ENCODE results near the gene XRRA1. TPM values are rescaled to one million over a fixed set of nuclear protein-coding genes. Genes with fewer than 3 reads are reported as not detected.

Gene XRRA1
- total RNA-seq, 1 donor from 2014 or later = 9.6 TPM

DNA sequence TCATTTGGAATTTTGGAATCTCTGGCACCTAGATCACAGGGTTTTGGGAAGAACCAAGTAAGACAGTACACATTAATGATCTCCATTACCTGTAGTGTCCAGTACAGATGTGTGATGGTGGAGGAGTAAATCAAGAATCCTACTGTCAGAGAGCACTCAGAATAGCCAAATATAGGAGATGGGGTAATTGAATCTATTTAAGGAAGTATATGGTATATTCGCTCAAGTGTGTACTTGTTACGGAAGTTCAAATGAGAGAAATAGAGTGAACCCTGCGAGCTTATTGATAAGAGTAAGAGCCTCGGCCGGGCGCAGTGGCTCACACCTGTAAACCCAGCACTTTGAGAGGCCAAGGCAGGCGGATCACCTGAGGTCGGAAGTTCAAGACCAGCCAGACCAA is 2.3 kb upstream of the XRRA1 start:
- Histone ChIP-seq H3K9me3 (no peaks in the 10 kb centered on the region), H3K36me3 (no peaks in the 10 kb centered on the region), H3K27ac (no peak overlapping the region), H3K4me3 (no peak overlapping the region), H3K4me1 (peaks cover 43% of the 10 kb centered on the region), H3K27me3 (no peaks in the 10 kb centered on the region)
- intact Hi-C loops (cut with DNase I) = no loop called here
- DNase-seq (ENCODE audit: extremely low spot score in 2 of 2) = no peak
- TF ChIP-seq, protein P1, sequence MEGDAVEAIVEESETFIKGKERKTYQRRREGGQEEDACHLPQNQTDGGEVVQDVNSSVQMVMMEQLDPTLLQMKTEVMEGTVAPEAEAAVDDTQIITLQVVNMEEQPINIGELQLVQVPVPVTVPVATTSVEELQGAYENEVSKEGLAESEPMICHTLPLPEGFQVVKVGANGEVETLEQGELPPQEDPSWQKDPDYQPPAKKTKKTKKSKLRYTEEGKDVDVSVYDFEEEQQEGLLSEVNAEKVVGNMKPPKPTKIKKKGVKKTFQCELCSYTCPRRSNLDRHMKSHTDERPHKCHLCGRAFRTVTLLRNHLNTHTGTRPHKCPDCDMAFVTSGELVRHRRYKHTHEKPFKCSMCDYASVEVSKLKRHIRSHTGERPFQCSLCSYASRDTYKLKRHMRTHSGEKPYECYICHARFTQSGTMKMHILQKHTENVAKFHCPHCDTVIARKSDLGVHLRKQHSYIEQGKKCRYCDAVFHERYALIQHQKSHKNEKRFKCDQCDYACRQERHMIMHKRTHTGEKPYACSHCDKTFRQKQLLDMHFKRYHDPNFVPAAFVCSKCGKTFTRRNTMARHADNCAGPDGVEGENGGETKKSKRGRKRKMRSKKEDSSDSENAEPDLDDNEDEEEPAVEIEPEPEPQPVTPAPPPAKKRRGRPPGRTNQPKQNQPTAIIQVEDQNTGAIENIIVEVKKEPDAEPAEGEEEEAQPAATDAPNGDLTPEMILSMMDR (IDR thresholded peaks at IDR 0.05) = no peak
- no peak for TF ChIP-seq POLR2A (IDR thresholded peaks at IDR 0.05)
- no peak for TF ChIP-seq POLR2AphosphoS5 (IDR thresholded peaks at IDR 0.05; ENCODE audit: insufficient read depth in 1 of 2, low read depth in 1 of 2)

DNA sequence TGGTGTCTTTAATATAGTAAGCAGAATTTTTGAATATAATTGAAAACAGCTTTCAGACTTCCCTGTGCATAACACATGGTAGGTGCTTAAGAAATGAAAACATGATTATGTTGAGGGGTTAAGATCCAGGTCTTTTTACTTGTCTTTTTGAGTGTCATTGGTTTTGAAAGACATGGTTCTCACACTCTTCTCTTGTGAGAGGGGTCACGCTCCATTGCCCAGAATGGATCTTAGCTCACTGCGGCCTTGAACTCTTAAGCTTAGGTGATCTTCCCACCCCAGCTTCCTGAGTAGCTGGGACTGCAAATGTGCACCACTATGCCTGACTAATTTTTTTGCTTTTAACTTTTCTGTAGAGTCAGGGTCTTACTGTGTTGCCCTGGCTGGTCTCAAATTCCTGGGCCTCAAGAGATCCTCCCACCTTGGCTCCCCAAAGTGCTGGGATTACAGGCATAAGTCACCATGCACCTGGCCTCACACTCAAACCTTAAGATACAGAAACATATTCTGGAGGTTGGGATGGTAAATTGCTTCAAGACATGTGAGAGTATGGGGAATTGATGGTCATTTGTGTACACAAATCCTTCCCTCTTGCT is 1.6 kb upstream of the XRRA1 start:
- no peak for DNase-seq (ENCODE audit: extremely low spot score in 2 of 2)
- Histone ChIP-seq H3K27me3 (no peaks in the 10 kb centered on the region), H3K9me3 (no peaks in the 10 kb centered on the region), H3K27ac (no peak overlapping the region), H3K36me3 (no peaks in the 10 kb centered on the region), H3K4me1 (peaks cover 38% of the 10 kb centered on the region), H3K4me3 (peak overlapping the region; percentile 73 to 74)
- intact Hi-C loops (cut with DNase I) = no loop called here
- TF ChIP-seq, protein P1 (IDR thresholded peaks at IDR 0.05) = no peak
- TF ChIP-seq POLR2A (IDR thresholded peaks at IDR 0.05) = no peak
- no peak for TF ChIP-seq POLR2AphosphoS5 (IDR thresholded peaks at IDR 0.05; ENCODE audit: insufficient read depth in 1 of 2, low read depth in 1 of 2)

DNA sequence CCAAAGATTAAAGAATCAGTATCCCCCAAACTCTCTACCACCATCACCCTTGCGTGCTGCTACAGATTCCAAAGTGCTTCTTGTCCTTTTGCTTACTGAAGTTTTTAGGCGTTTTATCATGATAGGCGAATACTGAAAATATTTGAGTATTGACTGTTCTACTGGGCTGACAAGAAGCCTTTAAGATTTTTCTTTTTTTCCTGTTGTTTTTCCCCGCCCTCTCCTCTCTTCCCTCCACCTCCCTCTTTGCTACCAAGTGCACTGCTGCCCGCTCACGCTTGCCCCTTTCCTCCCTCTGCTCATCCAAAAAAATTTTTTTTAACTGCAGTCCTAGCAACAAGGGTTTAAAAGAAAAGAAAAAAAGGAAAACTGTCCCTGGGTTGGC is 854 bp upstream of the XRRA1 start:
- H3K27me3 ChIP-seq = no peaks in the 10 kb centered on the region
- H3K36me3 ChIP-seq = no peaks in the 10 kb centered on the region
- no peaks in the 10 kb centered on the region for H3K9me3 ChIP-seq
- intact Hi-C loops (cut with DNase I) = loop anchor here (10.0 kb wide), 1 partner anchor 295 kb away; the partner anchor contains the start of gene TPBGL
- peak overlapping the region; percentile 81 for H3K27ac ChIP-seq
- DNase-seq (ENCODE audit: extremely low spot score in 2 of 2) = no peak
- TF ChIP-seq POLR2AphosphoS5 (IDR thresholded peaks at IDR 0.05; ENCODE audit: insufficient read depth in 1 of 2, low read depth in 1 of 2) (no peak), POLR2A (IDR thresholded peaks at IDR 0.05) (no peak)
- TF ChIP-seq, protein P1 (IDR thresholded peaks at IDR 0.05) = no peak
- peak overlapping the region; percentile 73 to 74 for H3K4me3 ChIP-seq
- H3K4me1 ChIP-seq = peaks cover 36% of the 10 kb centered on the region

DNA sequence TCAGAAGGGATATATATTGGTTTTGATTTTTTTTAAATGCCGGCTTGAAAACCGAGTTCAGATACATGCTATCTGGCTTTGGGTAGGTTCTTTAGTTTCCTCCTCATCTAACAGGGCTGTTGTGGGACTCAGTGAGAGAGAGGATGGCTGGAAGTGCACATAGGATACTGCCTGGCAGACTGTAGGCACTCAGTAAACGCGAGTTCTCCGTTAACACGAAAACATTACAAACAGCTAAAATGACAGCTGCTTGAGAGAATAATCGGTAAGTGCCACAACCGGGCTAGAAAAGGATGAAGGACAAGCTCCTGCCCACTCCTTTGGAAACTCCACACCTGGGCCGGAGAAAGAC is 369 bp downstream of the XRRA1 start:
- H3K4me1 ChIP-seq = peaks cover 27% of the 10 kb centered on the region
- H3K4me3 ChIP-seq = peak overlapping the region; percentile 73 to 74
- no peaks in the 10 kb centered on the region for H3K9me3 ChIP-seq
- H3K36me3 ChIP-seq = no peaks in the 10 kb centered on the region
- no peaks in the 10 kb centered on the region for H3K27me3 ChIP-seq
- intact Hi-C loops (cut with DNase I) = loop anchor here (10.0 kb wide), 1 partner anchor 296 kb away; the partner anchor contains the start of gene TPBGL
- TF ChIP-seq POLR2AphosphoS5 (IDR thresholded peaks at IDR 0.05; ENCODE audit: insufficient read depth in 1 of 2, low read depth in 1 of 2) (no peak), POLR2A (IDR thresholded peaks at IDR 0.05) (no peak)
- TF ChIP-seq, protein P1 (IDR thresholded peaks at IDR 0.05) = no peak
- DNase-seq (ENCODE audit: extremely low spot score in 2 of 2) = no peak
- peak overlapping the region; percentile 81 for H3K27ac ChIP-seq

DNA sequence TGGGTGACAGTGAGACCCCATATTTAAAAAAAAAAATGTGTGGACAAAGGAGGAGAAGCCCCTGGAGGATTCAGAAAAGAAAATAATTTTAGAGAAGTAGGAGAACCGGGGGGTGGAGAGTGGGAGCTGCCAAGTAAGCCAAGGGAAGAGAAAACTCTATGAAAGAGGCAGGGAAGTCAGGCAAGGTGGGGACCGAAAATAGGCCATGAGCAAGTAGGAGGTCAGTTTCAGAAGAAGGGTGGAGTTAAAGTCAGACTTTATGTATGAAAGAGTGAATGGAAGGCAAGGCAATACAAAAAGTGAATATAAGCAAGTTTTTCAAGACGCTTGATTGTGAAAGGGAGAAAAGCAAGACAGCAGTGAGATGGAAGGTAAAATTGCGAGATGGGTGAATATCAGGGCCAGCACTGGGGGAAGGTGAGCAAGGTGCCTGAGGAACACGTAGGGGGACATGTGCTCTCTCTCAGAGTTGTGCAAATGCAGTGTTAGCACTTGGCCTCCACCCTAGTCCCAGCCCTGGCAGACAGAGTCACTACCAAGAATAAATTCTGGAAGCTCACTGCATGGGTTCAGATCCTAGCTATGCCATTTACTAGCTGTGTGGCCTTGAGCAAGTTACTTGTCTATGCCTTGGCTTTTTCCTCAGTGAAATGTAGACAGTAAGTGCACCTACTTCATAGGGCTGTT is 6.7 kb downstream of the XRRA1 start:
- H3K36me3 ChIP-seq = no peaks in the 10 kb centered on the region
- H3K9me3 ChIP-seq = no peaks in the 10 kb centered on the region
- no peak overlapping the region for H3K4me3 ChIP-seq
- no peaks in the 10 kb centered on the region for H3K4me1 ChIP-seq
- intact Hi-C loops (cut with DNase I) = loop anchor here (10.0 kb wide), 1 partner anchor 303 kb away; the partner anchor contains the start of gene TPBGL
- TF ChIP-seq, protein P1 (IDR thresholded peaks at IDR 0.05) = no peak
- TF ChIP-seq POLR2A (IDR thresholded peaks at IDR 0.05) (no peak), POLR2AphosphoS5 (IDR thresholded peaks at IDR 0.05; ENCODE audit: insufficient read depth in 1 of 2, low read depth in 1 of 2) (no peak)
- no peak for DNase-seq (ENCODE audit: extremely low spot score in 2 of 2)
- no peaks in the 10 kb centered on the region for H3K27me3 ChIP-seq
- no peak overlapping the region for H3K27ac ChIP-seq
